Smooth muscle cell of the brain vasculature (primary cell): ENCODE data around the gene IRF2BP1.
"Not testable (repeated sequence)": the region's sequence is repeated elsewhere in the genome, so short reads cannot be mapped to it uniquely, and the experiment has no call there.

Source experiments
- DNase-seq: peaks from one replicate; pipeline ENCODE4 v3.0.0-alpha.2; 2012; ENCODE audit warnings: low read depth, low spot score

The IRF2BP1 gene

DNA sequence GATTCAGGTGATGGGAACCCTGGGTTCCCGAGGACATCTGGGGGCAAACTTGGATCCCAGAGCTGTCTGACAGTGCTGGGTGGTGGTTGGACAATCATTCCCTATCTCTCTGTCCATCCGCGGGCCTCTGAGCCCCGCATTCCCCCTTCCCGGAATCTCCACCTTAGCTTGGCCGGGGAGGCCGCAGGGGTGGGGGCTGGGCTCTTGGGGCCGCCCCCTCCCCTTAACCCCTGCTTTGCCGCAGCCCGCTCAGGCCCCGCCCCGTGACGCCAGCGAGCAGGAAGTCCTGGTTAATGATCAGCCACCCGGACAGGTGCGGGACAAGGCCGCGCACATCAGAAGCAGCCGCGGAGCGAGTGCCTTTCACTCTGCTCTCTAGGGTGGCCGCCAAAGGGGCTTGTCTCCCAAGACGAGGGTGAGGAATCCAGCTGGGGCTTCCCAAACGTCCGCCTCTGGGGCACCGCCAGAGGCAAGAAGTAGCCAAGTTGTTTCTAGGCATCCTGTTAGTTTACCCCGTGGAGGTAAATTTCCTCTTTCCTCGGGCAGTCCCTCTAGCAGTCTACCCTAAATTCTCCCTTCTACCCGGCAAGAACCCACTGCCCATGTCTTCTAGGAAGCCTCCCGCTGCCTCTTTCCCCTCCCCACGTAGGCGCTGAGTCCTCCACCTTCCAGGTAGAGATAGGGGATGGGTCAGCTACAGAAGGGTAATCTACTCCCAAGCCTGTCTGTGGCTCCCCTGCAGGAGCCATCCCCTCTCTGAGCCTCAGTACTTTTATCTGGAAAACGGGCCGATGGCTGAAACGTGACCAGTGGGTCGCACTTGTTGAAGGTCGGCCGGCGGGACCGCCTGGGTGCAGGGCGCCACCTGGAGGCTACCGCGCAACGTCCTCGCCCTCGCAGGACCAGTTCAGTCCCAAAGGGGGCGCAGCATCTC is 3.0 kb downstream of the IRF2BP1 start:
- DNase-seq = peak; percentile 68

DNA sequence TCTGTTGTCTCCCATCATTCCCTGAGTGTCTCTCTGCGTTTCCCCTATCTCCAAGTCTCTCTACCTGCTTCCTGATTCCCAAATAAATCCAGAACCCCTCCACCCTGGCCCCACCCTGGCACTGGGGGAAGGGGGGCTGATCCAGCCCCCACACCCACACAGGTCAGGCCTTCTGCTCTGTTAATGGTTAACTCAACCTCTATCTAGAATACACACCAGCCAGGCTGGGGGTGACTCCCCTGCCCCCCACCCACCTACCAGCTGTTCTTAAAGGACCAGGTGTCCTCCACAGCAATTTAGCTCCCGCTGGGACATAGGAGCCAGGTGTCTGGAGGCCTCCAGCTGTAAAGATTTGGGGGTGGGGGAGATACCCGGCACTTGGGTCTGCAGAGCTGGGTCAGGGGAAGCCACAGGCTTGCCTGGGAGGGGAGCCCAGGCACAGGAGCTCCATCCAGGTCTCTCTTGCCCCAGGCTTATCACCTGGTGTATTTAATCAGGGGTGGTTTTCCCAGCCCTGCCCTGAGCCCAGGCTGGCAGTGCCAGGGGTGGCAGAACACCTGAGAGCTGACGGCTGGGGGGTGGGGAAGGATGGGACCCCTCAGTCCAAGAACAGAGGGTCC is 3.9 kb downstream of the IRF2BP1 start:
- no peak for DNase-seq

DNA sequence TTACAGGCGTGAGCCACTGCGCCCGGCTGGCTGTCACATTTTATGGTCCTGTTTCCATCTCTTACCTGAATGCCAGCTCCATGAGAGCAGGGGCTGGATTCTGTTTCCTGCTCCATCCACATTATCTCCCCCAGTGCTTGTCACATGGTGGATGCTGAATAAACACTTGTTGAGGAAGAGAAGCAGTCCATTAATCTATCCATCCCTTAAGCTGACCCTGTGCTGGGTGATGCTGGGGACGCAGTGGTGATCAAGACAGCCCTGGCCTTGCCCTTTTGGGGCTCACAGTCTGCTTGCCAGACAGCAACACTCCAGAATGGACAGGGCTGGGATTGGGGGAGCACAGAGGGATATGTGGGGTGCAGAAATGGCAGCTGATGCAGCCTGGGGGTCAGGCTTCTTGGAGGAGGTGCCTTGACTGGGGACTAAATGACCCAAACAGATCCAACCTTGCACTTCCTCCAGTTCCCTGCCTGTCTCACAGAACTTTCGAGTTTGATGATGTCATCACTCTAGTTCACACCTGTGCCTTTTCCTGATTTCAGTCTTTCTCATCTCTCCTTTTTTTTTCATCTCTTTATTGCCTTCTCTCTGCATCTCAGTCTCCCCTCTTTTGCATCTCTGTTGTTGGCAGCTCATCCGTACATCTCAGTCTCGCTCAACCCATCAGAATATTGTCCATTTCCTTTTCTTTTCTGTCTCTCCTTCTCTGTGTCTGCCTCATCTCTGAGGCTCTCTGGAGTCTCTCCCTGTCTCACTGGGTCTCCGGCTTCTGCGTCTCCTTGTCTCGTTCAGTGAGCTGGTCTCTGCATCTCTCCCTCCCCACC is 4.6 kb downstream of the IRF2BP1 start:
- no peak for DNase-seq

DNA sequence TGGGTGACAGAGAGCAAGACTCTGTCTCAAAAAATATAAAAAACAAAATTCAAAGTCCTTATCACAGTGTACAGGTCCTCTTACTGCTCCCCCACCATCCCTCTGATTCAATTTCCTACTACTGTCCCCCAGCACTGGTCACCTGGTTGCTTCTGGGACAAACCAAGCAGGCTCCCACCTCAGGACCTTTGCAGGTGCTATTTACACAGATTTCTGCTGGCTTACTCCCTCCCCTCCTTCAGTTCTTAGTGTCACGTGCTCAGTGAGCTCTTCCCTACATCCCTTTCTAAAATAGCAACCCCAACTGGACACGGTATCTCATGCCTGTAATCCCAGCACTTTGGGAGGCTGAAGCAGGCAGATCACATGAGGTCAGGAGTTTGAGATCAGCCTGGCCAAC is 6.0 kb downstream of the IRF2BP1 start:
- DNase-seq = no peak

DNA sequence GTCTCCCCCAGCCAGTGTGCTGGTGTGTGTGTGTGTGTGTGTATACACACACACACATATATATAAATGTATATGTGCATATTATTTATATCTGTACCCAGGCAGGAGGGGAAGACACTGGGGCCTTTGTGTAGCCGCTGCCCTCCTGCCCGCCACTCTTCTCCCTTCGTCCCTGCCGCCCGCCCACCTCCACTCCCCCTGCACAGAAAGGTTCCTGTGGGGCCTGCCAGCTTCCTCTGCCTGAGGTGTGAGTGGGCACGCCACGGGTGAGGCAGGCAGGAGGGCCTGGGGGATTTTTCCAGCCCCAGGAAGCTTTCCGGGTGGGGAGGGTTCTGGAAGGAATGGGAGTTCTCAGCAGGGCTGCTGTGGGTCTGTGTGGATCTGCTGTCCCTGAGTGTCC is 6.9 kb downstream of the IRF2BP1 start:
- DNase-seq = no peak

DNA sequence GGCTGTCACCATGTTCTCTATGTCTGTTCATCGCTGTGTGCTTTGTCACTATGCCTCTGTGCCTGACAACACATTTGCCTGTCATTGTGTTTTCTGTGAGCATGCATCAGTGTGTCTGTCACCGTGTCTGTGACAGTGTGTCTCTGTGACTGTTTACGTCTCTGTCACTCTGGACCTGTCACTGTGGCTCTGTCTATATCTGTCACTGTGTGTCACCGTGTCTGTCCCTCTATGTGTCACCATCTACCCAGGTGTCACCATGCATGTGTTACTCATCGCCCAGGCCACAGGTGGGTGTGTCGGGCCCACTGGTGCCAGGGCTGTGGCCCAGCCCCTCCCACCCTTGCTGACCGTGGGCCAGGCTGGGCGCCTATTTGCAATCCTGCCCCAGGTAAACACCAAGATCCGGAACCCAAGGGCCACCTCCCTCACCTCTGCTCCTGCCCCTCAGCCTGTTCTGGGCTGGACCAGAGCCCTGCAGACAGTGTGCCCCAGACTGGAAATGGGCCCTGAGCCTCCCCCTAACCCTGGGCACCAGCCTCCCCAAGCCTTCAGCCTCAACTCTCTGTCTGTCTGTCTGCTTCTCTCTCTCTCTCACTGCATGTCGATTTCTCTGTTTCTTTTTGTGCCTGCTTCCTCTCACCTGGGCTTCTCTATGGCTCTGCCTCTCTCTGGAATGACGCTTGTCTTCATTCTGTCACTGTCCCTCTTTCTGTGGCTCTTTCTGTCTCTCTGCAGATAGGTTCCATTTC is 7.7 kb downstream of the IRF2BP1 start:
- no peak for DNase-seq

DNA sequence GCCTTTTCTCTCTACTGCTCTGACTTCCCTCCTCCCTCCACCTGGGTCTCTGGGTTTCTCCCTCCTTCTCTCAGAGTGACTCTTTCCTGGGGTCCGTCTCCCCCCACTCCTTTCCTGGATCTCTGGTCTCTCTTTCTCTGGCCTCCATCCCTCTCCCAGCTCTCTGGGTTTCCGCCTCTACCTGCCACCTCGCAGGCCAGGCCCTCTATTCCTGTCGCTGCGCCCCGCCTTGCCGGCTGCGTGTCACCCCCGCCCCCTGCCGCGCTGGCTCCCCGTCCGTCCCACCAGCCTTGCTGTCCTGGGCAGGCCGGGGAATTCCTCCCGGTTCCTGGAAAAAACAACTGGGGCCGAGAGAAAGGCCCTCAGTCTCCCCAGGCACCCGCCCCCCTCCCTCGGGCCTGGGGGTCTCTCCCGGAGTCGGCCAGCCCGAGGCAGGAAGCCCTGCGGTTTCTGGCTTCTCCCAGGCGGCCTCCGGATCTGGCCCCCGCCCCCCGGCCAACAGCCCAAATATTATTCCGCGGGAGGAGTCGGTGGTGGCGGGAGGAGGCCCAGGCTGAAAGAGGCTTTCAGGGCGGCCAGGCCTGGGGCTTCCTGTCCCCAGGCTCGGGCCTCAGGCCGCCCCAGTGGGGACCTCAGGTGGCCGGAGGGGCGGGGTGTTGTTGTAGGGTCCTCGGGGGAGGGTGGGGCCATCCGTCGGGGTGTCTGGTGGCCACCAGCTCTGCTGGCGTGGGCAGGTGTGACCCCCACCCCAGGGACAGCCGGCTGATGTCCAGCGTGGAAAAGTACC is 9.3 kb downstream of the IRF2BP1 start:
- no peak for DNase-seq

DNA sequence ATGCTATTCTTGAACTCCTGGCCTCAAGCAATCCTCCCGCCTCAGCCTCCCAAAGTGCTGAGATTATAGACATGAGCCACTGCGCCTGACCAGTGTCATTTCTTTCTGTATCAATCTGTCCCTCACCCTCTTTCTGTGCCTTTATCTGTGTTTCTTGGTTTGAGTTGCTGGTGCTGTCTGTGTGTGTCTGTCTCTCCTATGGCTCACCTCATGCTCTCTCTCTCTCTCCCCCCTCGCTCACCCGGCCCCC is 9.9 kb downstream of the IRF2BP1 start:
- no peak for DNase-seq

DNA sequence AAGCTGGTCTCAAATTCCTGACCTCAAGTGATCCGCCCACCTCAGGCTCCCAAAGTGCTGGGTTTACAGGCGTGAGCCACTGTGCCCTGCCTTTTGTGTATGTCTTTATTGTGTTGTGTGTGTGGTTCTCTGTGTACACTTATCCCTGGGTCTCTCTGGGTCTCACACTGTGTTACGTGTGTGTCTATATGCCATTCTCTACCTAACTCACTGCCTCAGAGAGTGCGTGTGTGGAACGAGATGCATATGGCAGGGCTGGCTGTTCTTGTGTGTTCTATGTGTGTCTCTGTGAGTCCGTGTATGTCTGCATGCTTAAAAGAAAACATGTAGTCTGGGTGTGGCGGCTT is 11.3 kb downstream of the IRF2BP1 start:
- no peak for DNase-seq

DNA sequence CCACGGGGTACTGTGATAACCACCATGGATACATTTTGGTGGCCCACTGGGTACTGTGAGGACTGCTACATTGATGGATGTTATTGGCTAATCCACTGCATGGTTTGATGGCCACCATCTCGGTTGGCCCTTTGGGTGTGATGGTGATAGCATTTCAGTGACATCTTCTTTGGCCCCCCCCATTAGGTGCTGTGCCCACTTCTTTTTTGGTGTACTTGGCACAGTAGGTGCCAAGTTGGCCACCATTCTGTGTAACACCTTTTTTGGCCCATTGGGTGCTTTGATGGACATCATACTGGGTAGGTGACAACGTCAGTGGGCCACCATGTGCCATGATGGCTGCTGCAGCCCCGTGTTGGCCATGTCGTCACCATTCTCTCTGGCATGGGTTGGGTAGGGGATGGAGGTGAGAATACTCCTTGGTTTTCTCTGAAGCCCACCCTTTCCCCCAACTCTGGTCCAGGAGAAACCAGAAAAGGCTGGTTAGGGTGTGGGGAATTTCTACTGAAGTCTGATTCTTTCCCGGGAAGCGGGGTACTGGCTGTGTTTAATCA is 12.6 kb downstream of the IRF2BP1 start:
- DNase-seq = no peak

DNA sequence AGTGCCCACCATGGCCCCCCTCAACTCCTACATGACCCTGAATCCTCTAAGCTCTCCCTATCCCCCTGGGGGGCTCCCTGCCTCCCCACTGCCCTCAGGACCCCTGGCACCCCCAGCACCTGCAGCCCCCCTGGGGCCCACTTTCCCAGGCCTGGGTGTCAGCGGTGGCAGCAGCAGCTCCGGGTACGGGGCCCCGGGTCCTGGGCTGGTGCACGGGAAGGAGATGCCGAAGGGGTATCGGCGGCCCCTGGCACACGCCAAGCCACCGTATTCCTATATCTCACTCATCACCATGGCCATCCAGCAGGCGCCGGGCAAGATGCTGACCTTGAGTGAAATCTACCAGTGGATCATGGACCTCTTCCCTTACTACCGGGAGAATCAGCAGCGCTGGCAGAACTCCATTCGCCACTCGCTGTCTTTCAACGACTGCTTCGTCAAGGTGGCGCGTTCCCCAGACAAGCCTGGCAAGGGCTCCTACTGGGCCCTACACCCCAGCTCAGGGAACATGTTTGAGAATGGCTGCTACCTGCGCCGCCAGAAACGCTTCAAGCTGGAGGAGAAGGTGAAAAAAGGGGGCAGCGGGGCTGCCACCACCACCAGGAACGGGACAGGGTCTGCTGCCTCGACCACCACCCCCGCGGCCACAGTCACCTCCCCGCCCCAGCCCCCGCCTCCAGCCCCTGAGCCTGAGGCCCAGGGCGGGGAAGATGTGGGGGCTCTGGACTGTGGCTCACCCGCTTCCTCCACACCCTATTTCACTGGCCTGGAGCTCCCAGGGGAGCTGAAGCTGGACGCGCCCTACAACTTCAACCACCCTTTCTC is 13.6 kb downstream of the IRF2BP1 start:
- DNase-seq = no peak

DNA sequence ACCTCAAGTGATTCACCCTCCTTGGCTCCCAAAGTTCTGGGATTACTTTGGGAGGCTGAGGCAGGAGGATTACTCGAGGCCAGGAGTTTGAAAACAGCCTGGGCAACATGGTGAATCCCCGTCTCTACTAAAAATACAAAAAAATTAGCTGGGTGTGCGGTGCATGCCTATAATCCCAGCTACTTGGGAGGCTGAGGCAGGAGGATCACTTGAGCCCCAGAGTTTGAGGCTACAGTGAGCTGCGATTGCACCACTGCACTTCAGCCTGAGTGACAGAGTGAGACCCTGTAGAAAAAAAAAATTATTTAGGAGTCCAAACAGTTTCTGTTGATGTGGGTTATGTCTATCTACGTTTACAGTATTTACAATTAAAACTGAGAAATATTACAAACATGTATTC is 15.1 kb downstream of the IRF2BP1 start:
- DNase-seq = no peak

DNA sequence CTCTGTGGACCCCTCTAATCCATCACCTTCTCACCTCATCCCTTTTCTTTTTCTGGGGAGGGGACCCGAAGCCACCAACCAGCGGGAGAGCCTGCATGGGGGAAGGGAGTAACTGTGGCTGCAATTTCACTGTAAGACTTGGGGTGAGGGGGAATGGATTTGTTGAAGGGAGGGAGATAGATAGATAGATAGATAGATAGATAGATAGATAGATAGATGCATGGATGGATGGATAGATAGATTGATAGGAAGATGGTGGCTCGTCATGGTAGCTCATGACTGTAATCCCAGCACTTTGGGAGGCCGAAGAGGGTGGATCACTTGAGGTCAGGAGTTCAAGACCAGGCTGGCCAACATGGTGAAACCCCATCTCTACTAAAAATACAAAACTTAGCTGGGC is 18.7 kb downstream of the IRF2BP1 start:
- not testable (repeated sequence) for DNase-seq

DNA sequence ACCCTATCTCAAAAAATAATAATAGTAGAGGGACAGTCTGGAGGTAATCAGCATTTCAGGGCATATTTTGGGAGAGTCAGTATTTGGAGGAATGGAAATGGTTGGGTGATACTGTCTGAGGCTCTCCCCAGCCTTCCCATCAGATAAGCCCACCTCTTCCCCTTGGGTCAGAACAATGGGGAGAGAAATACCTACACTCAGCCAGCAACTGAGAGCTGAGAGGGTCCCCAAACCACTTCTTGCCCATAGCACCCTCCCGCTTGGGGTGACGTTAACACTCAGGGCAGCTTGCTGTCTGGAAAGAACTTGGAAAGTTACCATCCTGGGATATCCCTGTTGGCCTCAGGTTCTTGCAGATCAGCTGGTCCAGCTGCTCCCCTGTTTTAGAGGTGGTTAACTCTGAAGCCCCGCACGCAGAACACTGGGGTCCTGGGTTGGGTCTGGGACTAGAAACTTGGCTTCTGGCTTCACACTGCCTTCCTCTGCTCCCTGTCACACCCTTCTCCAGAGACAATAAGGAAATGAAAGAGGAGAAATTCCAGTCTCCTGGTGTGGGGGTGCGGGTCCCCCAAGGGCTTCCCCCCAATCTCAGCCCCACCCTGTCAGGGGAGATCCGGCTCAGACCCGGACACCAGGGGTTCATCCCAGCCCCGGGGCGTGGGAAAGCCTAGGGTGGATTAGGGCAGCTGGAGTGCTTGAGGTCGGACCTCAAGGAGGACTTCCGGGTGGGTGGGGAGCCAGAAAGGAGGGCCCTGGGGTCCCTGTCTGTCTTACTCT is 19.4 kb downstream of the IRF2BP1 start:
- no peak for DNase-seq

DNA sequence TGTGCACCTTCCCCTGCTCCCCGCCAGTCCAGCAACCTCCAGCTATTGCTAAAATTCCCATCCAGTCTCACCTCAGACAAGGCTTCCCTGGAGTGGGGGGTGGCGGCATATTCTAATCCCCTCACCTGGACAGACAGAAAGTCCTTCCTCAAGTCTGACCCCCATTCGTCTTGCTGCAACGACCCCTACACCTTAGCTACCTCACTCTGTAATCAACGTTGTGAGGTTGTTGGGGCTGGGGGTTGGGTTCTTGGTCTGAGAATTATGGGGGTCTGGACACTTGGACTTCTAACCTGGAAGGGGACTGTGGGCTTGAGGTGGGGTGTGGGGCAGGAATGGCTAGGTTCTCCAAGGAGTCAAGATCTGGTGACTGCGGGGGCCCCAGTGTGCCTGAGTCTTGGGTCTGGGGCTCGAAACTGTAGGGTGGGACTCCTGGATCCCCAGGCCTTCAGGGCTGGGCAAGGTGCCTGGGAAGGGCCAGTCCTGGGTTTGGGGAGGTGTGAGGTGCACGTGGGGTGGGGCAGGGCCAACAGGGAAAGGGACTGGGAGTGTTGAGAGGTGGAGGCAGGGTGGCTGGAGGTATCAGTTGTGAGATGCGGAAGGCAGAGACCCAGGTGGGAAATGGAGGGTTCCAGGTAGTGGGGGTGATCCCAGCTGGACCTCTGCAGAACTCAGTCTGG is 20.5 kb downstream of the IRF2BP1 start:
- DNase-seq = no peak

DNA sequence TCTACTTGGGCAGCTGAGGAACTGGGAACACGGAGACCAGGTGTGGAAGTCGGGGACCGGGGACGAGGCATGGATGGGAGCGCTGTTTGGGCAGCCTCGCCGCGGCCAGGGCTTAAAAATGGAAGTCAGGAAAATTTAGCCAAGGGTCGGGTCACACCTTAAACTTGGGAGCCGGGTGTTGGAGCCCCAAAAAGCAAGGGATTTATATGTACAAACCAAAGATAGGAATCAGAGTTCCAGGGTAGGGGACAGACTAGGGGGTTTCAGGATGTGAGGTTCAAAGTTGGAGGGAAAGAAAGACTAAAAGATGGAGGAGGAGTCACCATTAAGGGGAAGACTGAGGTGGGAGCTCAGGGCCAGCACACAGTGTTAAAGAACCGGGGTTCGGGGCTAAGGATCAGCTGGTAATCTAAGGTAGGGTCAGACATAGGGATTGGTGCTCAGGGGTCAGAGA is 21.3 kb downstream of the IRF2BP1 start:
- DNase-seq = no peak

DNA sequence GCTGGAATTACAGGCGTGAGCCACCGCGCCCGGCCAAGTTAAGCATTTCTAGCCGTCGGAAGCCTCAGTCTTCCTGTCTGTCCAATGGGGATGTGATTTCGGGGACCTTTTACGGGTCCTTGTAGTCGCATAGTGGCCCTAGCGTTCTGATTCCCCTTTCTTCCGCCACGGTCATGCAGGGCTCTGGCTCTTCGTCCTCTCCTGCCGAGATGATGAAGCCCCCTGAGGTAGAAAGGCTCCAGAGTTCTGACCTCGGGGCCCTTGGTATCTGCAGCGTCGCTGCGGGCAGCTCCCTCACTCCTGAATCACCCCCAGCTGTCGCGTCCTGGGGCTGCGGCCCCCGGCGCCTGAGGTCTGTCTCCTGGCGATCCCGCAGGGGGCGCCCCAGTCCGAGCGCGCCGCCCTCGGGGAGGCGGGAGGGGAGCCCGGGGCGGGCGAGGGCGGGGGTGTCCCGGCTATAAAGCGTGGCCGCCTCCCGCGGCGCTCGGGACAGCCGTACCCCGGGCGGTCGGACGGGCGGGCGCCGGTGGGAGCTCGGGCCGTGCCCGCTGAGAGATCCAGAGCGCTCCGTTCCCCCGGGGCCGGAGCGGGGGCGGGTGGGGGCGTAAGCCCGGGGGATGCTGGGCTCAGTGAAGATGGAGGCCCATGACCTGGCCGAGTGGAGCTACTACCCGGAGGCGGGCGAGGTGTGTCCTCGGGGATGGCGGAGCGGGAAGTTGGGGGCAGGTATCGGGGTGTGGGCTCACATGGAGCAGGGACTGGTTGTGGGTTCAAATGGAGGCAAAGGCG is 21.9 kb downstream of the IRF2BP1 start, which contains the start of gene FOXA3:
FOXA3 (plus strand) TSS at position 487 of the 789 bp plus-strand sequence; CDS start at position 618, 131 bp downstream.
- no peak for DNase-seq
